Parathyroid adenoma (tissue), 2 donors: ENCODE measurements around the gene ASAP3.

Experiments used
- H2AFZ ChIP-seq: fragments of 300-600 bp; sonication (generic); one replicate; pipeline ENCODE4 v1.7.0; 2017; ENCODE audit warnings: antibody characterized with exemption, mild to moderate bottlenecking
- H3K27ac ChIP-seq: fragments of 300-600 bp; sonication (generic); one replicate; pipeline ENCODE4 v1.7.0; 2017
- H3K27me3 ChIP-seq: fragments of 300-600 bp; sonication (generic); one replicate; pipeline ENCODE4 v1.7.0; 2017; ENCODE audit warnings: low read length; ENCODE audit not compliant: control insufficient read depth, insufficient read depth
- H3K36me3 ChIP-seq: fragments of 300-600 bp; sonication (generic); one replicate; pipeline ENCODE4 v1.7.0; 2017; ENCODE audit warnings: low read length; ENCODE audit not compliant: control insufficient read depth, insufficient read depth
- H3K4me1 ChIP-seq: fragments of 300-600 bp; sonication (generic); one replicate; pipeline ENCODE4 v1.7.0; 2017; ENCODE audit warnings: control low read depth
- H3K4me2 ChIP-seq: fragments of 300-600 bp; sonication (generic); one replicate; pipeline ENCODE4 v1.7.0; 2017; ENCODE audit warnings: low read length
- H3K4me3 ChIP-seq: fragments of 300-600 bp; sonication (generic); one replicate; pipeline ENCODE4 v1.7.0; 2017; ENCODE audit warnings: low read depth, low read length
- H3K79me2 ChIP-seq: fragments of 300-600 bp; sonication (generic); one replicate; pipeline ENCODE4 v1.7.0; 2017; ENCODE audit warnings: control low read depth
- H3K9ac ChIP-seq: fragments of 300-600 bp; sonication (generic); one replicate; pipeline ENCODE4 v1.7.0; 2017; ENCODE audit warnings: mild to moderate bottlenecking
- H3K9me3 ChIP-seq: fragments of 300-600 bp; sonication (generic); one replicate; pipeline ENCODE4 v1.7.0; 2017; ENCODE audit warnings: low read length; ENCODE audit not compliant: control insufficient read depth
- TF ChIP-seq, protein P1 (sequence below): fragments of 300-600 bp; sonication (generic); IDR thresholded peaks from one replicate; pipeline ENCODE4 v1.7.0; 2017; ENCODE audit warnings: antibody characterized with exemption, mild to moderate bottlenecking
- donor health status: primary hyperparathyroidism.

The ASAP3 gene

DNA sequence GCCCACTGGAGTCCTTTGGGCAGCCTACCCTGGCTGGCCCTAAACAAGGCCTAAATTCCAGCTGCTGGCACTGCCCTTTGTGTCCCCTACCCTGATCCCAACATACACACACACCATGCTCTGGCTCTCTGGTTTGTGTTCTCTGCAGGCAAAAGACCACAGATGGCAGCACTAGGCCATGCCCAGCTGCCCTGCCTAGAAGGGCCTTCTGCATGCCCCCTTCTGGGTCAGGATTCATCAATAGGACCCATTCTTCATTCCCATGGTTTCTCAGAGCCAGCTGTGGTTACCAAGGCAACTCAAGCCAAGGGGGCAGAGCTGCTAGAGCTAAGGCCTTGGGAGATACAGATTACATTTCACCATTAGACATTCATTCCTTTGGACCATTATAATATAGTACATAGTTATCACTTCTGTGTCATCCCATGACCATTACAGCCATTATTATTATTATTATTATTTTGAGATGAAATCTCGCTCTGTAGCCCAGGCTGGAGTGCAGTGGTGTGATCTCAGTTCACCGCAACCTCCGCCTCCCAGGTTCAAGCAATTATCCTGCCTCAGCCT lies 17.5 kb downstream of the ASAP3 start:
- Histone ChIP-seq H3K9me3 (no peaks in the 10 kb centered on the region), H3K9ac (no peak overlapping the region), H3K4me3 (no peak overlapping the region), H3K4me1 (no peaks in the 10 kb centered on the region), H3K79me2 (no peaks in the 10 kb centered on the region), H3K27me3 (no peaks in the 10 kb centered on the region), H3K36me3 (no peaks in the 10 kb centered on the region), H2AFZ (no peak overlapping the region), H3K4me2 (no peak overlapping the region), H3K27ac (no peak overlapping the region)
- TF ChIP-seq, protein P1, sequence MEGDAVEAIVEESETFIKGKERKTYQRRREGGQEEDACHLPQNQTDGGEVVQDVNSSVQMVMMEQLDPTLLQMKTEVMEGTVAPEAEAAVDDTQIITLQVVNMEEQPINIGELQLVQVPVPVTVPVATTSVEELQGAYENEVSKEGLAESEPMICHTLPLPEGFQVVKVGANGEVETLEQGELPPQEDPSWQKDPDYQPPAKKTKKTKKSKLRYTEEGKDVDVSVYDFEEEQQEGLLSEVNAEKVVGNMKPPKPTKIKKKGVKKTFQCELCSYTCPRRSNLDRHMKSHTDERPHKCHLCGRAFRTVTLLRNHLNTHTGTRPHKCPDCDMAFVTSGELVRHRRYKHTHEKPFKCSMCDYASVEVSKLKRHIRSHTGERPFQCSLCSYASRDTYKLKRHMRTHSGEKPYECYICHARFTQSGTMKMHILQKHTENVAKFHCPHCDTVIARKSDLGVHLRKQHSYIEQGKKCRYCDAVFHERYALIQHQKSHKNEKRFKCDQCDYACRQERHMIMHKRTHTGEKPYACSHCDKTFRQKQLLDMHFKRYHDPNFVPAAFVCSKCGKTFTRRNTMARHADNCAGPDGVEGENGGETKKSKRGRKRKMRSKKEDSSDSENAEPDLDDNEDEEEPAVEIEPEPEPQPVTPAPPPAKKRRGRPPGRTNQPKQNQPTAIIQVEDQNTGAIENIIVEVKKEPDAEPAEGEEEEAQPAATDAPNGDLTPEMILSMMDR: no peak

DNA sequence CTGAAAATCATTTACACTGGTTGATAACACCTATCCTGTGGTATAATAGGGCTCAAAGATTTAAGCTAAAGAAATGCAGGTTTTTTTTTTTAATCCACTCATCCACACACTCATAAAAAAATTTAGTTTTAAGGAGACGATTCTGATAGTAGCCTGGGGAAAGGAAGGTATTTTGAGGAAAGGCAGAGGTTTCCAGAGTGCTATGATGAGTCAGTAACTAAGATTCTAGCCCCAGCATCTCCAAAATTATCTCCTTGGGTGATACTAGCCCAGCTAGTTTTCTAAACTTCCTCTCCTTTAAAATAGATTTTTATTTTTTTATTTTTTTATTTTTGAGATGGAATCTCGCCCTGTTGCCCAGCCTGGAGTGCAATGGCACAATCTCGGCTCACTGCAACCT lies 20.7 kb downstream of the ASAP3 start:
- Histone ChIP-seq H3K4me1 (no peaks in the 10 kb centered on the region), H3K4me3 (no peak overlapping the region), H3K9me3 (no peaks in the 10 kb centered on the region), H3K4me2 (no peak overlapping the region), H3K79me2 (no peaks in the 10 kb centered on the region), H3K27ac (no peak overlapping the region), H3K9ac (no peak overlapping the region), H3K36me3 (no peaks in the 10 kb centered on the region), H2AFZ (no peak overlapping the region), H3K27me3 (no peaks in the 10 kb centered on the region)
- TF ChIP-seq, protein P1: no peak

DNA sequence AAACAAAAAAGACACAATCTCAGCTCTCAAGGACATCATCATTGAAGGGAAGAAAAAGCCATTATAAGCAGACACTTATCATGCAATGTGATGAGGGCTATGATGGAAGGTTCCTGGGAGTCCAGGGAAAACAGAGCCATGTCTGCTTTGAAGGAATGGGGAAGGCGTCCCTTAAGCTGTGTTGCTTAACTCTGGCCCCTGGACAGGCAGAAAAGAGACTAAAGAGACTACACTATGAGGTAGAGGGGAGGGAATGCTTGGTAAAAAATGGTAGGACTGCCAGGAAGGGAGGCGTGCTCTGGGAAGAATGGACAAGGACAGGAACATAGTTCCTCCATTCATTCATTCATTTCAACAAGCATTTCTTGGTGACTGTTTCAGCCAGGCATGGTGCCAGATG lies 21.2 kb downstream of the ASAP3 start:
- no peaks in the 10 kb centered on the region for H3K9me3 ChIP-seq
- no peak overlapping the region for H3K4me3 ChIP-seq

DNA sequence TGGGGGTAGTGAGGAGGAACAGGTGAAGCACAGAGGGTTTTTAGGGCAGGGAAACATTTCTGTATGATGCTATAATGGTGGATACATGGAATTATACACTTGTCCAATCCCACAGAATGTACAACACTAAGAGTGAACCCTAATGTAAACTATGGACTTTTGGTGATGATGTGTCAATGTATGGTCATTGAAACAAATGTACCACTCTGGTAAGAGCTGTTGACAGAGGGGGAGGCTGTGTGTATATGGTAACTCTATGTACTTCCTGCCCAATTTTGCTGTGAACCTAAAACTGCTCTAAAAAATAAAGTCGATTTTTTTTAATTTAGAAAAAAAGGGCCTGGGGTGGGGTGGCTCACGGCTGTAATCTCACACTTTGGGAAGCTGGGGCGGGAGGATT lies 22.9 kb downstream of the ASAP3 start:
- H3K4me3 ChIP-seq: no peak overlapping the region
- H3K4me2 ChIP-seq: no peak overlapping the region
- no peak overlapping the region for H3K27ac ChIP-seq
- no peaks in the 10 kb centered on the region for H3K36me3 ChIP-seq
- no peaks in the 10 kb centered on the region for H3K4me1 ChIP-seq
- H3K9ac ChIP-seq: no peak overlapping the region
- H2AFZ ChIP-seq: no peak overlapping the region
- H3K9me3 ChIP-seq: no peaks in the 10 kb centered on the region
- H3K27me3 ChIP-seq: no peaks in the 10 kb centered on the region
- TF ChIP-seq, protein P1: no peak
- H3K79me2 ChIP-seq: no peaks in the 10 kb centered on the region

More for the DNA sequence above, 21.2 kb downstream of the ASAP3 start:
- H3K27ac ChIP-seq: no peak overlapping the region
- H3K4me2 ChIP-seq: no peak overlapping the region
- no peak overlapping the region for H3K9ac ChIP-seq
- TF ChIP-seq, protein P1: no peak
- no peaks in the 10 kb centered on the region for H3K79me2 ChIP-seq
- no peaks in the 10 kb centered on the region for H3K4me1 ChIP-seq
- H3K27me3 ChIP-seq: no peaks in the 10 kb centered on the region
- H2AFZ ChIP-seq: no peak overlapping the region
- no peaks in the 10 kb centered on the region for H3K36me3 ChIP-seq

DNA sequence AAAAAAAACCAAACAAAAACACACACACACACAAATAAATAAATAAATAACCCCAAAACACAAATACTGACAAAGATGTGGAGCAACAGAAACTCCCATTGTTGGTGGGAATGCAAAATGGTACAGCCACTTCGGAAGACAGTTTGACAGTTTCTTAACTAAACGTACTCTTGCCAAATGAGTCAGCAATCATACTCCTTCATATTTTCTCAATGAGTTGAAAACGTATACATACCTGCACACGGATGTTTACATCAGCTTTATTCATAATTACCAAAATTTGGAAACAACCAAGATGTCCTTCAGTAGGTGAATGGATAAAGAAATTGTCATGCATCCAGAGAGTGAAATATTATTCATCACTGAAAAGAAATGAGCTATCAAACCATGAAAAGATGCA lies 23.5 kb downstream of the ASAP3 start:
- Histone ChIP-seq H3K27me3 (no peaks in the 10 kb centered on the region), H3K4me1 (no peaks in the 10 kb centered on the region), H2AFZ (no peak overlapping the region), H3K9me3 (no peaks in the 10 kb centered on the region), H3K79me2 (no peaks in the 10 kb centered on the region), H3K27ac (no peak overlapping the region), H3K36me3 (no peaks in the 10 kb centered on the region), H3K4me3 (no peak overlapping the region), H3K4me2 (no peak overlapping the region), H3K9ac (no peak overlapping the region)
- TF ChIP-seq, protein P1: no peak
